Endothelial cell of umbilical vein (primary cell): ENCODE measurements around the gene HACD3. TPM values are rescaled to one million over a fixed set of nuclear protein-coding genes. Genes with fewer than 3 reads are reported as not detected.

ENCODE experiments used
- BruUV-seq: library from RNA; stranded (reverse); fragments of 400-500 nt; replicated peaks from 2 replicates; lab custom pipeline; 2021; lab: Mats Ljungman, UMichigan
- CTCF ChIA-PET: fragments of 300-600, 350-600 bp; sonication (Branson Sonifier 250); formaldehyde crosslinking; loops from one replicate; lab custom pipeline; 2021; ENCODE audit warnings: antibody characterized with exemption, inconsistent platforms; lab: Charles Lee
- POLR2A ChIA-PET: fragments of 300-600, 350-600 bp; sonication (Branson Sonifier 250); formaldehyde crosslinking; loops from one replicate; lab custom pipeline; 2021; ENCODE audit warnings: antibody characterized with exemption, inconsistent platforms; lab: Charles Lee
- DNase-seq: peaks from one replicate; pipeline ENCODE4 v3.0.0-alpha.2; 2011; ENCODE audit warnings: low read depth, low spot score
- FAIRE-seq: peaks from 2 replicates; lab custom pipeline; 2011; peaks lifted over from hg19 to GRCh38; lab: Jason Lieb, UNC
- H2AFZ ChIP-seq: 2 replicates; pipeline ENCODE4 v1.6.0; 2012; ENCODE audit warnings: low read depth, low read length, control low read depth, inconsistent platforms
- H3K27ac ChIP-seq: 2 replicates; pipeline ENCODE4 v1.5.1; 2011; ENCODE audit warnings: low read depth, mild to moderate bottlenecking, control low read depth, low read length, moderate library complexity; ENCODE audit not compliant: insufficient read depth
- H3K27me3 ChIP-seq, 2 experiments: 2 replicates each; pipeline versions ENCODE4 v1.6.0 to v1.6.1; 2011; ENCODE audit warnings: low read length in 2 of 2, mixed read lengths in 1 of 2; ENCODE audit not compliant: control insufficient read depth in 2 of 2, insufficient read depth in 2 of 2
- H3K36me3 ChIP-seq, 2 experiments: 2 replicates in 1 of 2; 3 replicates in 1 of 2; pipeline ENCODE4 v1.5.1; 2011; ENCODE audit warnings: low read length in 2 of 2, mild to moderate bottlenecking in 1 of 2, moderate library complexity in 1 of 2; ENCODE audit not compliant: control insufficient read depth in 2 of 2, insufficient read depth in 2 of 2; ENCODE audit errors: extremely low read depth in 1 of 2
- H3K4me1 ChIP-seq: 3 replicates; pipeline ENCODE4 v1.5.1; 2011; ENCODE audit warnings: mild to moderate bottlenecking, low read length; ENCODE audit not compliant: control insufficient read depth, insufficient read depth; ENCODE audit errors: extremely low read depth
- H3K4me2 ChIP-seq: 2 replicates; pipeline ENCODE4 v1.6.1; 2011; ENCODE audit warnings: low read length, control low read depth, mixed read lengths; ENCODE audit not compliant: insufficient read depth
- H3K4me3 ChIP-seq, 3 experiments: fragments of 200-600 bp in 1 of 3; sonication (generic), shearing (Covaris generic) in 1 of 3; replicated peaks in 1 of 3; 2 replicates each; pipeline ENCODE4 v1.5.1; 2011 to 2016; ENCODE audit warnings: control low read depth in 3 of 3, low read length in 3 of 3, mild to moderate bottlenecking in 2 of 3, inconsistent platforms in 1 of 3, low read depth in 1 of 3, moderate library complexity in 1 of 3; ENCODE audit not compliant: insufficient read depth in 1 of 3
- H3K79me2 ChIP-seq: 2 replicates; pipeline ENCODE4 v1.6.0; 2012; ENCODE audit warnings: low read length, inconsistent platforms; ENCODE audit not compliant: control insufficient read depth, insufficient read depth
- H3K9ac ChIP-seq: replicated peaks from 2 replicates; pipeline ENCODE3; 2011; ENCODE audit warnings: low read length, control low read depth; ENCODE audit not compliant: insufficient read depth; ENCODE audit errors: extremely low read depth
- H3K9me1 ChIP-seq: replicated peaks from 3 replicates; pipeline ENCODE4 v1.6.0; 2011; ENCODE audit warnings: mild to moderate bottlenecking, low read length; ENCODE audit not compliant: control insufficient read depth, insufficient read depth; ENCODE audit errors: extremely low read depth
- H3K9me3 ChIP-seq: replicated peaks from 2 replicates; pipeline ENCODE4 v1.5.1; 2012; ENCODE audit warnings: low read length, inconsistent platforms; ENCODE audit not compliant: control insufficient read depth, insufficient read depth
- H4K20me1 ChIP-seq: replicated peaks from 2 replicates; pipeline ENCODE3; 2011; ENCODE audit warnings: mild to moderate bottlenecking, low read length; ENCODE audit not compliant: control insufficient read depth, insufficient read depth; ENCODE audit errors: extremely low read depth
- CTCF ChIP-seq, 2 donors: IDR thresholded peaks; 1 replicate in 1 of 2; 2 replicates in 1 of 2; pipeline ENCODE4 v1.5.1; 2011; ENCODE audit warnings: low read length in 2 of 2, mild to moderate bottlenecking in 2 of 2, moderate library complexity in 2 of 2, control low read depth in 1 of 2, inconsistent platforms in 1 of 2, low read depth in 1 of 2; ENCODE audit not compliant: insufficient read depth in 1 of 2; ENCODE audit errors: extremely low read depth in 1 of 2
- EZH2 ChIP-seq: IDR thresholded peaks from 2 replicates; pipeline ENCODE4 v1.6.1; 2012; ENCODE audit warnings: borderline replicate concordance, low read depth, mild to moderate bottlenecking, moderate library complexity, low read length, inconsistent platforms; ENCODE audit not compliant: severe bottlenecking
- FOS ChIP-seq: IDR thresholded peaks from 2 replicates; pipeline ENCODE4 v1.6.1; 2011; ENCODE audit warnings: mild to moderate bottlenecking, low read length, moderate library complexity, borderline replicate concordance; ENCODE audit not compliant: insufficient read depth
- GATA2 ChIP-seq: IDR thresholded peaks from 2 replicates; pipeline ENCODE4 v1.7.0; 2011; ENCODE audit warnings: low read depth, mild to moderate bottlenecking, moderate library complexity, mixed read lengths, low read length; ENCODE audit not compliant: insufficient read length, insufficient read depth
- JUN ChIP-seq: IDR thresholded peaks from 2 replicates; pipeline ENCODE4 v1.6.1; 2011; ENCODE audit warnings: borderline replicate concordance, low read depth; ENCODE audit not compliant: insufficient read length, insufficient read depth
- MYC ChIP-seq: IDR thresholded peaks from one replicate; pipeline ENCODE4 v1.6.1; 2011; ENCODE audit warnings: mild to moderate bottlenecking, low read depth, low read length
- POLR2A ChIP-seq: IDR thresholded peaks from 2 replicates; pipeline ENCODE4 v1.6.1; 2012; ENCODE audit warnings: low read depth, mild to moderate bottlenecking, control low read depth, low read length
- dilution Hi-C: fragments of 300-500 bp; cut with MboI; formaldehyde crosslinking; loops from one replicate; pipeline ENCODE4 v1.15.0; 2019; ENCODE audit warnings: low sequenced_read_pairs; ENCODE audit not compliant: extremely low pct_ligation_motif_present
- intact Hi-C: fragments of 100-400 bp; cut with micrococcal nuclease; formaldehyde crosslinking; loops from one replicate; pipeline ENCODE4 v1.10.0; 2022
- polyA plus RNA-seq, 4 experiments: library from polyadenylated mRNA; depleted of rRNA in 3 of 4; stranded (reverse) in 3 of 4; unstranded in 1 of 4; fragments of >200 nt; gene quantifications; 2 replicates each; pipeline versions ENCODE4 v1.2.1 to v1.2.3, GENCODE V29; 2011 to 2012; ENCODE audit warnings: missing spikeins in 1 of 4
- total RNA-seq: library from RNA; stranded (reverse); gene quantifications from 2 replicates; pipeline ENCODE4 v1.2.3, GENCODE V29; 2021

The HACD3 gene
- total and polyA plus RNA-seq, 2 donors (not counting 3 experiments of a cell fraction or from before 2014, with no cell fraction given): 47.4 to 61.1 TPM

- no peak overlapping the region for H3K27ac ChIP-seq
- no TSS peak for BruUV-seq
- no peak for TF ChIP-seq JUN
- no peak for TF ChIP-seq MYC
- TF ChIP-seq EZH2: no peak
- TF ChIP-seq CTCF (IDR thresholded peaks at IDR 0.05; ENCODE audit: extremely low read depth in 1 of 2, insufficient read depth in 1 of 2, low read depth in 1 of 2, low read length in 2 of 2): no peak
- TF ChIP-seq GATA2: no peak
- TF ChIP-seq FOS: no peak
- no peak for TF ChIP-seq POLR2A
- peaks cover 2% of the 10 kb centered on the region for H3K79me2 ChIP-seq
- no peak overlapping the region for H3K4me2 ChIP-seq
- H3K9ac ChIP-seq: no peak overlapping the region
- DNase-seq (no peak), FAIRE-seq (no peak)
- dilution Hi-C loops (no loop called here), intact Hi-C loops (no loop called here)
- H3K9me1 ChIP-seq: no peaks in the 10 kb centered on the region
- H2AFZ ChIP-seq: no peak overlapping the region
- H3K27me3 ChIP-seq: no peaks in the 10 kb centered on the region
- no peaks in the 10 kb centered on the region for H3K9me3 ChIP-seq
- POLR2A ChIA-PET: no interaction called here
- H4K20me1 ChIP-seq: no peaks in the 10 kb centered on the region
- no peak overlapping the region for H3K4me3 ChIP-seq
- CTCF ChIA-PET: no interaction called here
- H3K4me1 ChIP-seq: no peaks in the 10 kb centered on the region
- H3K36me3 ChIP-seq: peaks cover 17 to 24% of the 10 kb centered on the region in 2 experiments
Measured at GRCh38 chr15:65559941-65560340, 29.7 kb downstream of the HACD3 start.
